Measurements from ENCODE around the gene APLF.

GRCh38 chr2:68487773-68488355, 20.5 kb downstream of the APLF start:
- TF ChIP-seq, protein P1, sequence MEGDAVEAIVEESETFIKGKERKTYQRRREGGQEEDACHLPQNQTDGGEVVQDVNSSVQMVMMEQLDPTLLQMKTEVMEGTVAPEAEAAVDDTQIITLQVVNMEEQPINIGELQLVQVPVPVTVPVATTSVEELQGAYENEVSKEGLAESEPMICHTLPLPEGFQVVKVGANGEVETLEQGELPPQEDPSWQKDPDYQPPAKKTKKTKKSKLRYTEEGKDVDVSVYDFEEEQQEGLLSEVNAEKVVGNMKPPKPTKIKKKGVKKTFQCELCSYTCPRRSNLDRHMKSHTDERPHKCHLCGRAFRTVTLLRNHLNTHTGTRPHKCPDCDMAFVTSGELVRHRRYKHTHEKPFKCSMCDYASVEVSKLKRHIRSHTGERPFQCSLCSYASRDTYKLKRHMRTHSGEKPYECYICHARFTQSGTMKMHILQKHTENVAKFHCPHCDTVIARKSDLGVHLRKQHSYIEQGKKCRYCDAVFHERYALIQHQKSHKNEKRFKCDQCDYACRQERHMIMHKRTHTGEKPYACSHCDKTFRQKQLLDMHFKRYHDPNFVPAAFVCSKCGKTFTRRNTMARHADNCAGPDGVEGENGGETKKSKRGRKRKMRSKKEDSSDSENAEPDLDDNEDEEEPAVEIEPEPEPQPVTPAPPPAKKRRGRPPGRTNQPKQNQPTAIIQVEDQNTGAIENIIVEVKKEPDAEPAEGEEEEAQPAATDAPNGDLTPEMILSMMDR (IDR thresholded peaks at IDR 0.05) = peak; percentile 22 to 42 (median 30)
- TF ChIP-seq POLR2A (IDR thresholded peaks at IDR 0.05) = no peak
